SK-N-MC (cell line): Measurements from ENCODE around the gene FRK.

Experiments
- DNase-seq: peaks from one replicate; pipeline ENCODE4 v3.0.0-alpha.2; 2011; ENCODE audit warnings: low read depth, low spot score
- H3K27ac ChIP-seq: fragments of 200-600 bp; sonication (generic); 2 replicates; pipeline ENCODE4 v1.5.1; 2016; ENCODE audit warnings: mixed run types
- H3K36me3 ChIP-seq: fragments of 200-600 bp; sonication (generic); 2 replicates; pipeline ENCODE4 v1.6.1; 2017; ENCODE audit warnings: antibody characterized with exemption, low read length, mixed read lengths; ENCODE audit not compliant: insufficient read depth
- H3K4me3 ChIP-seq: fragments of 200-600 bp; sonication (generic); 2 replicates; pipeline ENCODE4 v1.5.1; 2016
- H3K9ac ChIP-seq: fragments of 200-600 bp; sonication (generic); 2 replicates; pipeline ENCODE4 v1.8.0; 2017; ENCODE audit warnings: mixed run types, mixed read lengths; ENCODE audit not compliant: insufficient read length
- H3K9me3 ChIP-seq: fragments of 200-600 bp; sonication (generic); 2 replicates; pipeline ENCODE4 v1.6.1; 2017; ENCODE audit warnings: low read depth, mild to moderate bottlenecking, antibody characterized with exemption, low read length, moderate library complexity, mixed read lengths
- EZH2 ChIP-seq: fragments of 200-600 bp; sonication (generic); IDR thresholded peaks from one replicate; pipeline ENCODE4 v1.6.1; 2017; ENCODE audit warnings: antibody characterized with exemption
- FOXP2 ChIP-seq: optimal IDR thresholded peaks from 2 replicates; pipeline ENCODE3; 2011; ENCODE audit warnings: mild to moderate bottlenecking, moderate library complexity; ENCODE audit not compliant: insufficient read depth; ENCODE audit errors: extremely low read length, control extremely low read depth
- POLR2AphosphoS5 ChIP-seq: IDR thresholded peaks from 2 replicates; pipeline ENCODE4 v1.6.1; 2012; ENCODE audit warnings: mild to moderate bottlenecking, low read depth, low read length, borderline replicate concordance

FRK gene

DNA sequence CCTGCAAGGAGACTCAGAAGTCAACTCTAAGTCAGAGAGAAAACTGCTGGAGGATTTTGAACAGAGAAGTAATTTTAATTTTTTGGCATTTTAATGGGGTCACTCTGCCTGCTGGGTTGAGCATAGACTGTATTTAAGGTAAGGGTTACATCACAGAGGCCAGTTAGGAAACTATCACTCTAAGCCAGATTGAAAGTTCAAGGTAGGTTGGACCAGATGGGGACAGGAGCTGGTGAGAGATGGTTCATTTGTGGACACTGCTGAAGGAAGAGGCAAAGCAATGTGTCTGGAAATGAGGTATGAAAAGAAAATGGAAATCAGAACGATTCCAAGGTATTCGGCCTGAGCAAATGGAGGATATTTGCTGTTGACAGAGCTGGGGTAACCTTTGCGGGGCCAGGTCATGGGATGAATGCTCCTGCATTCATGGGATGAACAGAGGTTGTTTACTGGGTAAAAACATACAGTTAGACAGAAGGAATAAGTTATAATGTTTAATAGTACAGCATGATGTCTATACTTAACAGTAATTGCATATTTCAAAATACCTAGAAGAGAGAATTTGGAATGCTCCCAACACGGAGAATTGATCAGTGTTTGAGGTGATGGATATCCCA lies 26.9 kb downstream of the FRK start:
- no peaks in the 10 kb centered on the region for H3K9me3 ChIP-seq
- H3K4me3 ChIP-seq, result no peak overlapping the region; the same call in 1 of the 2 replicates
- no peaks in the 10 kb centered on the region for H3K36me3 ChIP-seq
- TF ChIP-seq POLR2AphosphoS5 (no peak), FOXP2 (no peak), EZH2 (no peak)
- H3K9ac ChIP-seq, result no peak overlapping the region
- H3K27ac ChIP-seq, result peak overlapping the region; percentile 74; the same call in 1 of the 2 replicates
- DNase-seq, result no peak

DNA sequence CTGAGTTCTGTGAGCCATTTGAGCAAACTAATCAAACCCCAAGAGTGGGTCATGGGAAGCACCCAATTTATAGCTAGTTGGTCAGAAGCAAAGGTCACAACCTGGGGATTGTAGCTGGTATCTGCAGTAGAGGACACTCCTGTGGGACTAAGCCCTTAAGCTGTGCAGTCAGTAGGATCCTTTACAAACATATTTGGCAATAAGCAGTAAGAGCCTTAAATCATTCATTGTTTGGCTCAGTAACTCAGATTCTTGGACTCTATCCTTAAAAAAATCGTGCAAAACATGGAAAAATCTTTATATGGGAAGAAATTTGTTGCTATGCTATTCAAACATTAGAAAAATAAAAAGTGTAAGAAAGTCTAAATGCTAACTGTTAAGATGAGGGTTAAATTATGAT lies 29.9 kb downstream of the FRK start:
- Histone ChIP-seq H3K4me3 (no peak overlapping the region), H3K27ac (no peak overlapping the region), H3K9ac (no peak overlapping the region), H3K36me3 (no peaks in the 10 kb centered on the region), H3K9me3 (no peaks in the 10 kb centered on the region)
- no peak for DNase-seq
- no peak for TF ChIP-seq POLR2AphosphoS5

DNA sequence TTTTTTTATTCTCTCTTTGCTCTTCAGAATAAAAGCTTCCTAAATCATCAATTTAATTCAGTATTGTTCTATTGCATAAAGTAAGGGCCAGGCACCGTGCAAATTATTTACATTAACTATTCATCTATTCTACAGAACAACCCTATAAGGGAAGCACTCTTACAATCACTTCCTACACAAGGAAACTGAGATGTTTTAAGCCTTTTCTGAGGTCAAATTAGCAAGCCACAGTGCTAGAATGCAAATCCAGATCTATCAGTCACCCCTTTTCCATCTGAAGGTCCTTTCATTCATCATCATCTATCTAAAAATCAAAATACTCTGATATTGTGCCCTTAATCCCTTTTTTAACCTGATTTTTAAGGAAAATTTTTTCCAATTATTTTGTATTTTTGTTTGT lies 31.2 kb downstream of the FRK start:
- no peak overlapping the region for H3K9ac ChIP-seq
- no peaks in the 10 kb centered on the region for H3K9me3 ChIP-seq
- no peaks in the 10 kb centered on the region for H3K36me3 ChIP-seq
- no peak for TF ChIP-seq EZH2
- no peak for DNase-seq
- H3K27ac ChIP-seq, result no peak overlapping the region; the same call in 1 of the 2 replicates
- no peak overlapping the region for H3K4me3 ChIP-seq

DNA sequence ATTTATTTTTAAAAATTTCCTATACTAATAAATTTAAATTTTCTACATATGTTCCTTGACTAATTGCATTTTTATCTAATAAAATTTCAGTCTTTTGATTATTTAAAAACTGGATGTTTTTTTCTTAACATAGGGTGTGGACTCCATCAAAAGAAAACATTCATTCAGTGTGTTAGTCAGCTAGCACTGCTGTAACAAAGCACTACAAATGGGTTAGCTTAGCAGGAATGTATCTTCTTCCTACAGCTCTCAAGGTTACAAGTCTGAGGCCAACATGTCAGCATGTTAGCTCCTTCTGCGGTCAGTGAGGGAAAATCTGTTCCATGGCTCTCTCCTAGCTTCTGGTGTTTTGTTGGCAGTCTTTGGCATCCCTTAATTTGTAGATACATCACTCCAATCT lies 32.5 kb downstream of the FRK start:
- H3K9ac ChIP-seq, result no peak overlapping the region
- no peaks in the 10 kb centered on the region for H3K36me3 ChIP-seq
- DNase-seq, result no peak
- no peak for TF ChIP-seq POLR2AphosphoS5
- no peak for TF ChIP-seq FOXP2
- no peak for TF ChIP-seq EZH2
- H3K27ac ChIP-seq, result peak overlapping the region; percentile 7; the same call in 1 of the 2 replicates
- H3K4me3 ChIP-seq, result no peak overlapping the region
- H3K9me3 ChIP-seq, result no peaks in the 10 kb centered on the region

DNA sequence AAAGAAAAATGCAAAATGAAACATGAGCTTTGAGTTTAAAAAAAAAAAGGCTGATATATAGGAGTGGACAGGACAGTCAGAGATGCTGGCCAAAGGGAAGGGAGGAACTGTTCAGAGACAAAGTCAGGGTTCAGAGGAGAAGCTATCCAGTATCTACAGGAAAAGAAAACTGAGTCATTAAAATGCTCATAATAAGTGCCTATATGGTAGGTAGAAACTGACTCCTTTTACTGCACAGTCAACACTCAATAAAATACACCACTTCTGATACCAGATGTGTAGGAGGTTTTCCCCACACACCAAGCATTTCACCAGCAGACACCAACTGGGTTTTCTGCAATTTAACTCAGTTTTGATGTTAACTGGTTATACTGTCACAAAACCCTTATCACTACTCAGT lies 32.9 kb downstream of the FRK start:
- H3K27ac ChIP-seq, result peak overlapping the region; percentile 67; the same call in 1 of the 2 replicates

DNA sequence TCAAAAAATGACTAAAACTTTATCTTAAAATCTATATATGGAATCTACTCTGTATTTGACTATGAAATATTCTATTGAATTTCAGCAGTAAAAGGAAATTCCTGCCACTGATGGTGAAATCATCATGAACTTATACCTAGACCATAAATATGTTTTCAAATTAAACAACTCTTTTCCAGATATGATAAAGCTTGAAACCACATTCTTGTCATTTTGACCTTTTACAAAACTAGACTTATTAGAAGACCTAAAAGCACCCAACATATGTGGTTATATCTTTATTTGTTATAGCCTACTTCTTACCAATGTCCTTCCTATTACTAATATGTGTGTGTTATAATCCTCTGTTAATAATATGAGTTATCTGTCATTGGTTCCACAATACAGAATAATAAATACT lies 35.3 kb downstream of the FRK start:
- no peak overlapping the region for H3K9ac ChIP-seq
- H3K27ac ChIP-seq, result peak overlapping the region; percentile 78
- DNase-seq, result no peak
- no peaks in the 10 kb centered on the region for H3K9me3 ChIP-seq
- H3K36me3 ChIP-seq, result no peaks in the 10 kb centered on the region
- no peak overlapping the region for H3K4me3 ChIP-seq
- no peak for TF ChIP-seq POLR2AphosphoS5
- no peak for TF ChIP-seq FOXP2
- no peak for TF ChIP-seq EZH2

More for the DNA sequence above, 32.9 kb downstream of the FRK start:
- TF ChIP-seq POLR2AphosphoS5 (no peak), FOXP2 (no peak), EZH2 (no peak)
- DNase-seq, result no peak
- Histone ChIP-seq H3K36me3 (no peaks in the 10 kb centered on the region), H3K9me3 (no peaks in the 10 kb centered on the region), H3K4me3 (no peak overlapping the region), H3K9ac (no peak overlapping the region)

DNA sequence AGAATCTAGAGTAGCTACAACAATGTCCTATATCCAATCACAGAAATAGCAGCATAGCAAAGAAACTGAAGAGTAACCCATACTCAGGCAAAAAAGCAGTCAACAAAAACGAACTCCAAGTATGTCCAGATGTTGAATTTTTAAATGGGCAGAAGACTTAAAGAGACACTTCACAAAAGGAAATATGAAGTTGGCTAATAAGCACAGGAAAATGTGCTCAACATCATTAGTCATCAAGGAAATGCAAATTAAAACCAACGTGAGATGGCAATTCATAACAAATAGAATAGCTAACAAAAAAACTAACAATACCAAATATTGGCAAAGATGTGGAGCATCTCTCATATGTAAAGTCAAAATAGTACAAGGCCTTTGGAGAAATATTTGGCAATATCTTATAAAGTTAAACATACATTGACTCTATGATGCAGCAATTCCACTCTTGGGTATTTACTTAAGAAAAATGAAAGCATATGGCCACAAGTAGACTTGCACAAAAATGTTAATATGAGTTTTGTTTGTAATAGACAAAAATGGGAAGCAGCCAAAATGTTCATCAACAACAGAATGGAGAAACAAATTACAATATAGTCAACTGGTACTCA lies 37.7 kb downstream of the FRK start:
- Histone ChIP-seq H3K27ac (peak overlapping the region; percentile 61; the same call in 1 of the 2 replicates), H3K4me3 (peak overlapping the region; percentile 4; the same call in 1 of the 2 replicates), H3K9ac (no peak overlapping the region), H3K36me3 (no peaks in the 10 kb centered on the region), H3K9me3 (no peaks in the 10 kb centered on the region)
- DNase-seq, result no peak
- TF ChIP-seq EZH2 (no peak), POLR2AphosphoS5 (no peak), FOXP2 (no peak)

DNA sequence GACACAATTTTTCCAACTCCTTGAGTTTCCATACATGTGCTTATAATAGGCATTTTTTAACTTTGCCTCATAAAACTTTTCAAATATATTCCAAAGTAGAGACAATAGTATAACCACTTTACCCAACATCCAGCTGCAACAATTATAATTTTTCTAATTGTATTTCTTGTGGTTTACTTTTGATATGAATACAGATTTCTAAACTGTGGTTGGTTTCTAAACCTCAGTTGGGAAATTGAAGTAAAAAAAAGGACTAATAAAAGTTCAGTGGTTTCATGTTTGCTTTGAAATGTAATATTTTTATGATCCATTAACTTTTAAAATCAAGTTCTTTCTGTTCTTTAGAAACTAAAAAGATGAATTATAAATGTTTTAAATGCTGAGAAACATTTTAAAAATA lies 40.0 kb downstream of the FRK start:
- no peaks in the 10 kb centered on the region for H3K36me3 ChIP-seq
- no peak overlapping the region for H3K4me3 ChIP-seq
- H3K9me3 ChIP-seq, result no peaks in the 10 kb centered on the region
- H3K27ac ChIP-seq, result 0 out of 2 replicates have a peak overlapping the region, but pooled peaks have one; percentile 28
- no peak for DNase-seq
- TF ChIP-seq FOXP2 (no peak), EZH2 (no peak), POLR2AphosphoS5 (no peak)
- H3K9ac ChIP-seq, result no peak overlapping the region

DNA sequence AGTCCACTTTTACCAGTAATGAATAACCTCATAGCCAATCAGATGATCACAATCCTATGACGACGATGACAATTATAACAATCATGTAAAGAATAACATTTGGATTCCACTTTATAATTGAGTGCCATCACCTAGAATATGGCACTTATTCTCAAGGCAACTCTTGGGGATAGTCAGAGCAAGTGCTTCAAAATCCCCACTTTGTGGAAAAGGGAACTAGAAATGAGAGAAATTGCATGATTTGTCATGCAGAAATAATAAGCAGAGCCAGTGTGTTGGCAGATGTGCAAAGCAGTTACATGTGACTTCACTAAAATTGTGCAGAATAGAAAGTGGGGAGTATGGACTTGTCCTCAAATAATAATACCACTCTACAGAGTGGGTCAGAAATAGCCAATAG lies 41.3 kb downstream of the FRK start:
- no peak overlapping the region for H3K27ac ChIP-seq
- DNase-seq, result no peak
- H3K9ac ChIP-seq, result no peak overlapping the region
- H3K4me3 ChIP-seq, result no peak overlapping the region
- H3K9me3 ChIP-seq, result no peaks in the 10 kb centered on the region
- TF ChIP-seq EZH2 (no peak), POLR2AphosphoS5 (no peak), FOXP2 (no peak)
- no peaks in the 10 kb centered on the region for H3K36me3 ChIP-seq

DNA sequence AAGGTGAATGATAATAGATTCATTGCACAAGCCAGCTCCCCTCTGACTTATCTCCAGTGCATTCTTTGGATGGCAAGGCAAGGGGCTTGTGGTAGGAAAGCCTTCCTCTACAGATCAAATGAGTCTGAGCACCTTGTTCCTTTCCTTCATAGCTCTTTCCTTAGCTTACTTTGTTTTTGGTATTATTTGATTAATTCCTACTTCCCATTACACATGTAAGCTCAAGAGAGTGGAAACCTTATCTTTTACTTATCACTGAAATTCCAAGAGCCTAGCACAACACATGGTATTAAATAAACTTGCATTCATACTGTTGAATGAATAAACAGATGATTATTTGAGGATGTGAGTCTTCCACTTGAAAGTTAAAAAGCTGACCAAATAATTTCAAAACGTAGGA lies 41.7 kb downstream of the FRK start:
- H3K4me3 ChIP-seq, result no peak overlapping the region
- H3K27ac ChIP-seq, result no peak overlapping the region
- no peaks in the 10 kb centered on the region for H3K9me3 ChIP-seq
- TF ChIP-seq POLR2AphosphoS5 (no peak), EZH2 (no peak), FOXP2 (no peak)
- no peaks in the 10 kb centered on the region for H3K36me3 ChIP-seq
- no peak overlapping the region for H3K9ac ChIP-seq
- DNase-seq, result no peak
